ENCODE results near the gene SLC36A1. TPM values are rescaled to one million over a fixed set of nuclear protein-coding genes. Genes with fewer than 3 reads are reported as not detected.

SLC36A1 gene
- total RNA-seq, 1 experiment from 2014 or later: 11.0 TPM

DNA sequence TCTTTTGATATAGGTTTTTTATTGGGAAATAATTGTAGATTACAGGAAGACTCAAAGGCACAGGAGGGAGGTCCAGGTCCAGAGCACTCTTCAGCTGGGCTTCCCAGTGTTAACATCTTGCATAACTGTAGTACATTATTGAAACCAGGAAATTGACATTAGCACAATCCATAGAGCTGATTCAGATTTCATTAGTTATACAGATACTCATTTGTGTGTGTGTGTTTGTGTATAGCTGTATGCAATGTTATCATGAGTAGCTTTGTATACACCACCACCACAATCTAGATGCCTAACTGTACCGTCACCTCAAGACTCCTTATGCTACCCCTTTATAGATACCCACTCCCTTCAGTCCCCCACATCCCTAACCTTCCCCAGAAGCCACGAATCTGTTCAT is 47.9 kb downstream of the SLC36A1 start:
- no peaks in the 10 kb centered on the region for H3F3A ChIP-seq (ENCODE audit: insufficient read depth, low read depth)
- H3K36me3 ChIP-seq (ENCODE audit: low read depth): no peaks in the 10 kb centered on the region
- H3K27ac ChIP-seq: no peak overlapping the region
- no peak overlapping the region for H2AFZ ChIP-seq
- no peaks in the 10 kb centered on the region for H3K9me3 ChIP-seq (ENCODE audit: insufficient read depth, low read depth)
- H3K4me2 ChIP-seq: no peak overlapping the region
- intact Hi-C loops (cut with micrococcal nuclease; ENCODE audit: unreplicated experiment): no loop called here
- TF ChIP-seq EZH2 (IDR thresholded peaks at IDR 0.05; ENCODE audit: low read depth): no peak
- TF ChIP-seq, protein P1, sequence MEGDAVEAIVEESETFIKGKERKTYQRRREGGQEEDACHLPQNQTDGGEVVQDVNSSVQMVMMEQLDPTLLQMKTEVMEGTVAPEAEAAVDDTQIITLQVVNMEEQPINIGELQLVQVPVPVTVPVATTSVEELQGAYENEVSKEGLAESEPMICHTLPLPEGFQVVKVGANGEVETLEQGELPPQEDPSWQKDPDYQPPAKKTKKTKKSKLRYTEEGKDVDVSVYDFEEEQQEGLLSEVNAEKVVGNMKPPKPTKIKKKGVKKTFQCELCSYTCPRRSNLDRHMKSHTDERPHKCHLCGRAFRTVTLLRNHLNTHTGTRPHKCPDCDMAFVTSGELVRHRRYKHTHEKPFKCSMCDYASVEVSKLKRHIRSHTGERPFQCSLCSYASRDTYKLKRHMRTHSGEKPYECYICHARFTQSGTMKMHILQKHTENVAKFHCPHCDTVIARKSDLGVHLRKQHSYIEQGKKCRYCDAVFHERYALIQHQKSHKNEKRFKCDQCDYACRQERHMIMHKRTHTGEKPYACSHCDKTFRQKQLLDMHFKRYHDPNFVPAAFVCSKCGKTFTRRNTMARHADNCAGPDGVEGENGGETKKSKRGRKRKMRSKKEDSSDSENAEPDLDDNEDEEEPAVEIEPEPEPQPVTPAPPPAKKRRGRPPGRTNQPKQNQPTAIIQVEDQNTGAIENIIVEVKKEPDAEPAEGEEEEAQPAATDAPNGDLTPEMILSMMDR (conservative IDR thresholded peaks at IDR 0.05): no peak
- no peaks in the 10 kb centered on the region for H3K4me1 ChIP-seq (replicated peaks; ENCODE audit: insufficient read depth)
- no TSS peak for BruUV-seq (replicated peaks)
- no peaks in the 10 kb centered on the region for H3K9me2 ChIP-seq (ENCODE audit: insufficient read depth)
- no peak overlapping the region for H3K4me3 ChIP-seq
- H3K27me3 ChIP-seq (ENCODE audit: insufficient read depth, low read depth): no peaks in the 10 kb centered on the region
- ChIA-PET CTCF (no interaction called here), POLR2A (ENCODE audit: unreplicated experiment) (no interaction called here)
- H4K20me1 ChIP-seq (ENCODE audit: insufficient read depth): no peaks in the 10 kb centered on the region
- H3K79me2 ChIP-seq (ENCODE audit: low read depth): no peaks in the 10 kb centered on the region
- no peak for DNase-seq

DNA sequence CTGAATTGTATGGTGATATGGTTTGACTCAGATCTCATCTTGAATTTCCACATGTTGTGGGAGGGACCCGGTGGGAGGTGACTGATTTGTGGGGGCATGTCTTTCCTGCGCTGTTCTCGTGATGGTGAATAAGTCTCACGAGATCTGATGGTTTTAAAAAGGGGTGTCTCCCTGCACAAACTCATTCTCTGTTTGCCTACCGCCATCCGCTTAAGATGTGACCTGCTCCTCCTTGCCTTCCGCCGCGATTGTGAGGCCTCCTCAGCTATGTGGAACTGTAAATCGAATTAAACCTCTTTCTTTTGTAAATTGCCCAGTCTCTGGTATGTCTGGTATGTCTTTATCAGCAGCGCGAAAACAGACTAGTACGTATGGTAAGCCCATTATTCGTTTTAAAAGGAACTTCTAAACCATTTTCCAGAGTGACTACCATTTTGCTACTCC is 48.7 kb downstream of the SLC36A1 start:
- Histone ChIP-seq H4K20me1 (ENCODE audit: insufficient read depth) (no peaks in the 10 kb centered on the region), H3K27me3 (ENCODE audit: insufficient read depth, low read depth) (no peaks in the 10 kb centered on the region), H3K27ac (no peak overlapping the region), H3K9me3 (ENCODE audit: insufficient read depth, low read depth) (no peaks in the 10 kb centered on the region), H2AFZ (no peak overlapping the region), H3F3A (ENCODE audit: insufficient read depth, low read depth) (no peaks in the 10 kb centered on the region), H3K79me2 (ENCODE audit: low read depth) (no peaks in the 10 kb centered on the region), H3K4me2 (no peak overlapping the region), H3K4me3 (no peak overlapping the region), H3K36me3 (ENCODE audit: low read depth) (no peaks in the 10 kb centered on the region), H3K4me1 (replicated peaks; ENCODE audit: insufficient read depth) (no peaks in the 10 kb centered on the region), H3K9me2 (ENCODE audit: insufficient read depth) (no peaks in the 10 kb centered on the region)
- TF ChIP-seq, protein P1 (conservative IDR thresholded peaks at IDR 0.05): no peak
- TF ChIP-seq EZH2 (IDR thresholded peaks at IDR 0.05; ENCODE audit: low read depth): no peak
- ChIA-PET POLR2A (ENCODE audit: unreplicated experiment) (no interaction called here), CTCF (no interaction called here)
- intact Hi-C loops (cut with micrococcal nuclease; ENCODE audit: unreplicated experiment): no loop called here
- no peak for DNase-seq
- no TSS peak for BruUV-seq (replicated peaks)

DNA sequence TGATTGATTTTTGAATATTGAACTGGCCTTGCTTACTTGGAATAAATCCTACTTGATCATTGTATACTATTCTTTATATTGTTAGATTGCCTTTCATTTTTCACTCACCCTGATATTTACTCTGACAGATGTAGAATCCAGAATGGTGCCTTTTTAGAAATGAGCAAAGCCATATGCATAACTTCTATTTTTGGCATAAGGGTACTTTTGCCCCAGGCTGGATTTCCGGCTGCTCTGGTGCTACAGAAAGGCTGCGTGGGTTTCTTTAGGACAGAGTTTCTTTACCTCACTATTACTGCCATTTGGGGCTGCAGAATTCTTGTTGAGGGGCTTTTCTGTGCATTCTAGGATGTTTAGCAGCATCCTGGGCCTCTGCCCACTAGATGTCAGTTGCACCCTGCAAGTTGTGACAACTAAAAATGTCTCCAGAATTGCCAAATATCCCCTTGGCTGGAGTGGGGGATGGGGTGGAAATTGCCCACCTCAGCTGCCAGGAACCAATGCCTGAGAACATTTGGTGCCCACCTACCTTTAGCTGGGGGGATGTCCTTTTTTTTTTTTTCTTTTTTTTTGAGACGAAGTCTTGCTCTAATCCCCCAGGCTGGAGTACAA is 50.1 kb downstream of the SLC36A1 start:
- Histone ChIP-seq H3K4me1 (replicated peaks; ENCODE audit: insufficient read depth) (no peaks in the 10 kb centered on the region), H3K27ac (no peak overlapping the region), H2AFZ (no peak overlapping the region), H3K9me2 (ENCODE audit: insufficient read depth) (no peaks in the 10 kb centered on the region), H3K27me3 (ENCODE audit: insufficient read depth, low read depth) (no peaks in the 10 kb centered on the region), H3K4me3 (no peak overlapping the region), H3K79me2 (ENCODE audit: low read depth) (no peaks in the 10 kb centered on the region), H4K20me1 (ENCODE audit: insufficient read depth) (no peaks in the 10 kb centered on the region), H3K36me3 (ENCODE audit: low read depth) (no peaks in the 10 kb centered on the region), H3F3A (ENCODE audit: insufficient read depth, low read depth) (no peaks in the 10 kb centered on the region), H3K9me3 (ENCODE audit: insufficient read depth, low read depth) (no peaks in the 10 kb centered on the region), H3K4me2 (no peak overlapping the region)
- intact Hi-C loops (cut with micrococcal nuclease; ENCODE audit: unreplicated experiment): no loop called here
- no peak for TF ChIP-seq EZH2 (IDR thresholded peaks at IDR 0.05; ENCODE audit: low read depth)
- TF ChIP-seq, protein P1 (conservative IDR thresholded peaks at IDR 0.05): no peak
- ChIA-PET POLR2A (ENCODE audit: unreplicated experiment) (no interaction called here), CTCF (no interaction called here)
- BruUV-seq (replicated peaks): no TSS peak
- DNase-seq: no peak
